IMR-90 (cell line): Measurements from ENCODE around the gene FBXW11. TPM values are rescaled to one million over a fixed set of nuclear protein-coding genes. Genes with fewer than 3 reads are reported as not detected.

ENCODE experiments used
- ATAC-seq: fragments of 200-7000 bp; cut with Tn5 transposase; 2 replicates; pipeline ENCODE4 v1.9.1; 2020; ENCODE audit warnings: low read depth, mild to moderate bottlenecking, moderate library complexity
- BruUV-seq: library from RNA; stranded (reverse); fragments of 400-500 nt; replicated peaks from 2 replicates; lab custom pipeline; 2021; lab: Mats Ljungman, UMichigan
- CTCF ChIA-PET: fragments of 300-600 bp; formaldehyde crosslinking; extraction: SDS; loops from one replicate; lab custom pipeline; 2021; ENCODE audit warnings: antibody characterized with exemption; lab: Yijun Ruan, JAX
- POLR2A ChIA-PET: fragments of 300-600 bp; sonication (Branson Sonifier 250); formaldehyde crosslinking; loops from one replicate; lab custom pipeline; 2022; ENCODE audit warnings: antibody characterized with exemption; ENCODE audit not compliant: unreplicated experiment; lab: Charles Lee
- DNase-seq: peaks from one replicate; pipeline ENCODE4 v3.0.0; 2013
- H2AFZ ChIP-seq: replicated peaks from 2 replicates; pipeline ENCODE3; 2013; ENCODE audit warnings: low read length, mild to moderate bottlenecking; ENCODE audit not compliant: poor library complexity
- H2AK5ac ChIP-seq: 2 replicates; pipeline ENCODE4 v1.6.1; 2013; ENCODE audit warnings: low read depth, low read length, inconsistent platforms
- H2AK9ac ChIP-seq: replicated peaks from 2 replicates; pipeline ENCODE3; 2013; ENCODE audit warnings: mild to moderate bottlenecking, low read depth, low read length, moderate library complexity; ENCODE audit not compliant: poor library complexity
- H2BK120ac ChIP-seq: 2 replicates; pipeline ENCODE4 v1.6.1; 2013; ENCODE audit warnings: low read depth, low read length, inconsistent platforms
- H2BK15ac ChIP-seq: 3 replicates; pipeline ENCODE4 v1.6.1; 2013; ENCODE audit warnings: low read depth, low read length, inconsistent platforms
- H2BK20ac ChIP-seq: 2 replicates; pipeline ENCODE4 v1.6.1; 2013; ENCODE audit warnings: low read depth, mild to moderate bottlenecking, inconsistent platforms, low read length, moderate library complexity
- H2BK5ac ChIP-seq: 2 replicates; pipeline ENCODE4 v1.6.1; 2013; ENCODE audit warnings: mild to moderate bottlenecking, low read depth, low read length, inconsistent platforms; ENCODE audit not compliant: poor library complexity, severe bottlenecking
- H3K14ac ChIP-seq: replicated peaks from 2 replicates; pipeline ENCODE4 v1.6.1; 2013; ENCODE audit warnings: low read depth, low read length, inconsistent platforms
- H3K18ac ChIP-seq: 2 replicates; pipeline ENCODE4 v1.6.1; 2013; ENCODE audit warnings: low read depth, low read length, control low read depth
- H3K23ac ChIP-seq: 2 replicates; pipeline ENCODE4 v1.6.1; 2013; ENCODE audit warnings: low read depth, low read length, inconsistent platforms
- H3K27ac ChIP-seq: 2 replicates; pipeline ENCODE4 v1.5.1; 2013; ENCODE audit warnings: mild to moderate bottlenecking, control low read depth, low read length; ENCODE audit not compliant: insufficient read depth
- H3K27me3 ChIP-seq: 2 replicates; pipeline ENCODE4 v1.6.1; 2013; ENCODE audit warnings: low read length; ENCODE audit not compliant: control insufficient read depth, insufficient read depth
- H3K36me3 ChIP-seq: 2 replicates; pipeline ENCODE4 v1.6.1; 2013; ENCODE audit warnings: low read length, mixed read lengths; ENCODE audit not compliant: control insufficient read depth, insufficient read depth
- H3K4ac ChIP-seq: 2 replicates; pipeline ENCODE4 v1.6.1; 2013; ENCODE audit warnings: low read depth, low read length, inconsistent platforms
- H3K4me1 ChIP-seq: 2 replicates; pipeline ENCODE4 v1.6.1; 2013; ENCODE audit warnings: low read length, mixed read lengths; ENCODE audit not compliant: control insufficient read depth, insufficient read depth
- H3K4me2 ChIP-seq: 2 replicates; pipeline ENCODE4 v1.6.1; 2013; ENCODE audit warnings: low read depth, mild to moderate bottlenecking, control low read depth, low read length, moderate library complexity
- H3K4me3 ChIP-seq: 2 replicates; pipeline ENCODE4 v1.5.1; 2013; ENCODE audit warnings: low read depth, mild to moderate bottlenecking, control low read depth, low read length, moderate library complexity; ENCODE audit not compliant: insufficient read depth
- H3K56ac ChIP-seq: 2 replicates; pipeline ENCODE4 v1.6.1; 2013; ENCODE audit warnings: low read length, inconsistent platforms; ENCODE audit not compliant: insufficient read depth; ENCODE audit errors: extremely low read depth
- H3K79me1 ChIP-seq, 2 experiments: 2 replicates each; pipeline ENCODE4 v1.6.1; 2013; ENCODE audit warnings: low read length in 2 of 2, inconsistent platforms in 1 of 2, low read depth in 1 of 2
- H3K9ac ChIP-seq: 2 replicates; pipeline ENCODE4 v1.6.1; 2013; ENCODE audit warnings: low read depth, low read length, control low read depth
- H3K9me1 ChIP-seq: 2 replicates; pipeline ENCODE4 v1.6.1; 2013; ENCODE audit warnings: low read length, inconsistent platforms; ENCODE audit not compliant: insufficient read depth
- H3K9me3 ChIP-seq: 2 replicates; pipeline ENCODE4 v1.6.1; 2013; ENCODE audit warnings: low read length; ENCODE audit not compliant: control insufficient read depth, insufficient read depth
- H4K20me1 ChIP-seq: 2 replicates; pipeline ENCODE4 v1.6.1; 2013; ENCODE audit warnings: low read length, inconsistent platforms; ENCODE audit not compliant: insufficient read depth
- H4K5ac ChIP-seq: 2 replicates; pipeline ENCODE4 v1.6.1; 2013; ENCODE audit warnings: mild to moderate bottlenecking, low read depth, low read length, control low read depth
- H4K8ac ChIP-seq, 2 experiments: 2 replicates each; pipeline ENCODE4 v1.6.1; 2013; ENCODE audit warnings: low read depth in 2 of 2, low read length in 2 of 2, control low read depth in 1 of 2, inconsistent platforms in 1 of 2
- H4K91ac ChIP-seq: 2 replicates; pipeline ENCODE4 v1.6.1; 2013; ENCODE audit warnings: low read depth, low read length, inconsistent platforms; ENCODE audit not compliant: insufficient read depth
- CEBPB ChIP-seq: IDR thresholded peaks from 2 replicates; pipeline ENCODE4 v1.6.1; 2012; ENCODE audit warnings: low read depth, low read length, improper control_type of control experiment
- NFE2L2 ChIP-seq: fragments of 150-350 bp; IDR thresholded peaks from 2 replicates; pipeline ENCODE4 v1.6.1; 2016; ENCODE audit warnings: low read depth, mild to moderate bottlenecking, low read length
- RAD21 ChIP-seq: IDR thresholded peaks from 2 replicates; pipeline ENCODE4 v1.6.1; 2012; ENCODE audit warnings: low read length, improper control_type of control experiment
- RCOR1 ChIP-seq: IDR thresholded peaks from 2 replicates; pipeline ENCODE4 v1.6.1; 2012; ENCODE audit warnings: mild to moderate bottlenecking, low read length, improper control_type of control experiment; ENCODE audit not compliant: insufficient replicate concordance
- RFX5 ChIP-seq: IDR thresholded peaks from 2 replicates; pipeline ENCODE4 v1.8.0; 2012; ENCODE audit warnings: low read depth, mild to moderate bottlenecking, low read length, moderate library complexity
- WGBS, 2 experiments: methylation state at CpG; one replicate each; pipeline versions ENCODE4 v1.1.5 to v1.1.7; 2013; ENCODE audit warnings: missing lambda C conversion rate in 2 of 2; ENCODE audit not compliant: insufficient read length in 1 of 2; ENCODE audit errors: extremely low coverage in 2 of 2; 5-methylcytosine and 5-hydroxymethylcytosine counted together
- dilution Hi-C: fragments of 300-500 bp; cut with HindIII; formaldehyde crosslinking; loops from one replicate; pipeline ENCODE4 v1.14.3; 2018; ENCODE audit warnings: low sequenced_read_pairs; ENCODE audit not compliant: unreplicated experiment
- in situ Hi-C: fragments of 300-500 bp; cut with MboI; formaldehyde crosslinking; loops from 3 replicates; pipeline ENCODE4 v1.14.3; 2019; ENCODE audit warnings: low sequenced_read_pairs, inconsistent platforms, mixed read lengths
- intact Hi-C: fragments of 100-400 bp; cut with micrococcal nuclease; formaldehyde crosslinking; loops from 2 replicates; pipeline ENCODE4 v1.10.0; 2022
- polyA plus RNA-seq, 3 experiments: library from polyadenylated mRNA; depleted of rRNA; stranded (reverse); fragments of >200 nt; gene quantifications; 2 replicates each; pipeline ENCODE4 v1.2.3, GENCODE V29; 2012; ENCODE audit warnings: low replicate concordance in 1 of 3
- total RNA-seq: library from RNA; depleted of rRNA; stranded (reverse); fragments of >200 nt; gene quantifications from 2 replicates; pipeline ENCODE4 v1.2.3, GENCODE V29; 2012; rRNA removed

Gene FBXW11
- total and polyA plus RNA-seq, 2 of the 4 experiments (the other 2 are of a cell fraction): 34.3 to 97.1 TPM

DNA sequence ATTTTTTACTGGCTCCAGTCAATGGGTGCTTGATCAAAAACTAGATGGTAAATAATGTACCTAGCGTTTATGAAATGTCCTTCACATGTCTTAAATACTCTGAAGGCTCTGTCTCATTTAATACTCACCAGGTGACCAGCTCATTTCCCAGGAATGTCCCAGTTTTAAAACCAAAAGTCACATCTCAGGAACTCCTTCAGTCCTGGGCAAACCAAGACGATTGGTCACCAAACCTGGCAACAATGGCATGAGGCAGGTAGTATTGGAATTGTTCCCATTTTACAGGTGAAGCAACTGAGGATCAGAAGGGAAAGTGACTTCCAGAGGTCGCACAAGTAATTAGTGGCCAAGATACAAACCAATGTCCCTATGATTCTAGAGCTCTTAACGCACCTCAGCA, 193.2 kb downstream of the FBXW11 start:
- no peaks in the 10 kb centered on the region for H3K9me1 ChIP-seq
- H3K9ac ChIP-seq: no peak overlapping the region
- no peak overlapping the region for H2BK20ac ChIP-seq
- CTCF ChIA-PET: interaction anchor here (1.3 kb wide), 1 partner anchor 9 kb away, joined by 3 read pairs; no protein-coding TSS in a partner anchor
- WGBS, 2 experiments: 88% methylated on average over 1 of the region's 4 CpGs; no CpG with 5 or more reads in 1 of the 2 experiments
- H4K8ac ChIP-seq: no peak overlapping the region
- dilution Hi-C loops (no loop called here), intact Hi-C loops (no loop called here), in situ Hi-C loops (no loop called here)
- no peak overlapping the region for H3K4me3 ChIP-seq
- H2AFZ ChIP-seq: no peak overlapping the region
- H3K4me2 ChIP-seq: no peak overlapping the region
- no peak for ATAC-seq
- H3K4ac ChIP-seq: no peak overlapping the region
- H3K79me1 ChIP-seq: no peaks in the 10 kb centered on the region
- H2BK5ac ChIP-seq: no peak overlapping the region
- H3K4me1 ChIP-seq: no peaks in the 10 kb centered on the region
- no peak for DNase-seq
- no TSS peak for BruUV-seq
- TF ChIP-seq CEBPB: no peak
- TF ChIP-seq NFE2L2: no peak
- TF ChIP-seq RCOR1: no peak
- TF ChIP-seq RAD21: no peak
- no peak for TF ChIP-seq RFX5
- H3K23ac ChIP-seq: no peak overlapping the region
- no peak overlapping the region for H3K14ac ChIP-seq
- no peak overlapping the region for H4K91ac ChIP-seq
- no peaks in the 10 kb centered on the region for H4K20me1 ChIP-seq
- H2BK15ac ChIP-seq: no peak overlapping the region
- no peaks in the 10 kb centered on the region for H3K9me3 ChIP-seq
- peaks cover 18% of the 10 kb centered on the region for H3K27me3 ChIP-seq
- no peak overlapping the region for H3K27ac ChIP-seq
- no peak overlapping the region for H2BK120ac ChIP-seq
- H3K18ac ChIP-seq: no peak overlapping the region
- POLR2A ChIA-PET: interaction anchor here (0.6 kb wide), 1 partner anchor 194 kb away, joined by 4 read pairs; no protein-coding TSS in a partner anchor
- no peaks in the 10 kb centered on the region for H3K36me3 ChIP-seq
- H2AK5ac ChIP-seq: no peak overlapping the region
- no peak overlapping the region for H2AK9ac ChIP-seq
- no peak overlapping the region for H3K56ac ChIP-seq
- no peak overlapping the region for H4K5ac ChIP-seq

Other genes starting within 250 kb of the FBXW11 start
- gene SMIM23, start 220.8 kb downstream of the FBXW11 start, total RNA-seq: not detected in 2 replicates
- gene SMIM23, start 220.8 kb downstream of the FBXW11 start, polyA plus RNA-seq (2012; rRNA removed): not detected in 2 replicates
- gene STK10, start 181.6 kb upstream of the FBXW11 start, total RNA-seq: 15.4 and 16.4 TPM in 2 replicates
- 17.8 and 18.5 TPM in 2 replicates for gene STK10, start 181.6 kb upstream of the FBXW11 start, polyA plus RNA-seq (2012; rRNA removed)
- gene EFCAB9, start 187.5 kb upstream of the FBXW11 start, total RNA-seq: not detected in 2 replicates
- not detected in 2 replicates for gene EFCAB9, start 187.5 kb upstream of the FBXW11 start, polyA plus RNA-seq (2012; rRNA removed)